GM19043 (cell line): ENCODE results near the gene GET3.

Experiments
- ATAC-seq: cut with Tn5 transposase; IDR thresholded peaks from one replicate; pipeline ENCODE4 v1.9.1; 2021; ENCODE audit warnings: low read depth; ENCODE audit not compliant: unreplicated experiment

The GET3 gene

GRCh38 chr19:12750851-12751250, 13.6 kb downstream of the GET3 start:
- ATAC-seq = no peak

DNA sequence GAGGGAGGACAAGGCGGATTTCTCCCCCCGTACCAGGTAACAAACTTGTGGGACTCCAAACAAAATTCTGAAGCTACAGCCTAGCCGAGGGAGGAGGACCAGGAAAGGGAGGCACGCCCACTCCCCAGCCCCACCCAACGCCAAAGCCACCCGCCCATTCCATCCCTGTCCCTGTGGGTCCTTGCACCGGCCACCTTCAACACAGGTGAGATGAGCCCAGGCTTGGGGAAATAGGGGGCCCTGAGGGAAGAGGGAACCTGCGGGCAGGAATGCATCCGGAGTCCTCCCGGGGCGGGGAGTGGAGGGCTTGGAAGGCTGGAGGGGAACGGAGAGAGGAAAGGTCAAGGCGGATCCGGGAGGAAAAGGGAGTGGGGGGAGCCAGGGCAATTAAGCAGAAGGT, 14.3 kb downstream of the GET3 start, which contains the start of gene BEST2:
BEST2 (plus strand) TSS at position 157 of the 400 bp plus-strand sequence. CDS start 802 bp downstream, outside the sequence.
- ATAC-seq = no peak

DNA sequence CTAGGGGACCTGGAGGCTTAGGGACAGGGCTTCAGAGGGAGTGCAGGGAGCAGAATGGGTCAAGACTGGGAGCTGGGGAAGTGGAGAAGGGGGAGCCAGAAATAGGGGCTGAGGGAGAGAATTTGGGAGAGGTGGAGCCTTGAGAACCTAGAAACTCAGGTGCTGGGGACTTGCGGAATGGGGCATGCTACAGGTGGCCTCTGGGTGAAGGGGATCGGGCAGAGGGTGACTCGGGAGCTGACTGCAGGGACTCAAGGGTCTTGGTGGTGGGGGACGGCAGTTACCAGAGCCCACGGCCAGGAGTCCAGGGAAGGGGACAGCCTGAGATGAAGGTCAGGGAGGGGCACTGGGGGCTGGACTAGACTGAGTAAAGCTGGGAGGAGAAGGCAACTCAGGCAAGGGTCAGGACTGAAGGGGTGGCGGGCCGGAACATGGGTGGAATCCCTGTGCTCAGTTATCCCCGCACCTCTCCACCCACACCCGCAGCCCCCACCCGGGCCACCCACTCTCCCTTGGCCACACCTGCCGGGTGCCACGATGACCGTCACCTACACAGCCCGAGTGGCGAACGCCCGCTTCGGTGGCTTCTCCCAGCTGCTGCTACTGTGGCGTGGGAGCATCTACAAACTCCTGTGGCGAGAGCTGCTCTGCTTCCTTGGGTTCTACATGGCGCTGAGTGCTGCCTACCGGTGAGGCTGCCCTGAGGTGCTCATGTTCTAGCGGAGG, 14.9 kb downstream of the GET3 start:
- ATAC-seq = no peak

DNA sequence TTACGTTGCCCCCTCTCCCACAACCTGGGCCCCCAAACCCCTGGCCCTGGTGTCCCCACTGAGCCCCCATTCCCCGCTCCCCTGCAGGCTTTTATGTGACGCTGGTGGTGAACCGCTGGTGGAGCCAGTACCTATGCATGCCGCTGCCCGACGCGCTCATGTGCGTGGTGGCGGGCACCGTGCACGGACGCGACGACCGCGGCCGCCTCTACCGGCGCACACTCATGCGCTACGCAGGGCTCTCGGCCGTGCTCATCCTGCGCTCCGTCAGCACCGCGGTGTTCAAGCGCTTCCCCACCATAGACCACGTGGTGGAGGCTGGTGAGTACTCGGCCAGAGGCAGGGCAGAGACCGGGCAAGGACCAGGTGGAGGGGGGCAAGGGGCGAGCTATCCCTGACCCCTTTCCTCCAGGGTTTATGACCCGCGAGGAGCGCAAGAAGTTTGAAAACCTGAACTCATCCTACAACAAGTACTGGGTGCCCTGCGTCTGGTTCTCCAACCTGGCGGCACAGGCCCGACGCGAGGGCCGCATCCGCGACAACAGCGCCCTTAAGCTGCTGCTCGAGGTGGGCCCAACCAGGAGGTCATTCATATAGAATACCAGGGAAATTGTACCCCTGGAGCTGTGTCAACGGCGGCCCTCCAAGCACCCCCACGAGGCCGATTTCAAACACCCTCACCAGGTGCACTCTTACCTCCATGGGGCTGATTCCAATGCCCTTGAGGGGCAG, 17.3 kb downstream of the GET3 start:
- ATAC-seq = no peak

GRCh38 chr19:12756150-12756883, 19.0 kb downstream of the GET3 start:
- ATAC-seq = no peak

DNA sequence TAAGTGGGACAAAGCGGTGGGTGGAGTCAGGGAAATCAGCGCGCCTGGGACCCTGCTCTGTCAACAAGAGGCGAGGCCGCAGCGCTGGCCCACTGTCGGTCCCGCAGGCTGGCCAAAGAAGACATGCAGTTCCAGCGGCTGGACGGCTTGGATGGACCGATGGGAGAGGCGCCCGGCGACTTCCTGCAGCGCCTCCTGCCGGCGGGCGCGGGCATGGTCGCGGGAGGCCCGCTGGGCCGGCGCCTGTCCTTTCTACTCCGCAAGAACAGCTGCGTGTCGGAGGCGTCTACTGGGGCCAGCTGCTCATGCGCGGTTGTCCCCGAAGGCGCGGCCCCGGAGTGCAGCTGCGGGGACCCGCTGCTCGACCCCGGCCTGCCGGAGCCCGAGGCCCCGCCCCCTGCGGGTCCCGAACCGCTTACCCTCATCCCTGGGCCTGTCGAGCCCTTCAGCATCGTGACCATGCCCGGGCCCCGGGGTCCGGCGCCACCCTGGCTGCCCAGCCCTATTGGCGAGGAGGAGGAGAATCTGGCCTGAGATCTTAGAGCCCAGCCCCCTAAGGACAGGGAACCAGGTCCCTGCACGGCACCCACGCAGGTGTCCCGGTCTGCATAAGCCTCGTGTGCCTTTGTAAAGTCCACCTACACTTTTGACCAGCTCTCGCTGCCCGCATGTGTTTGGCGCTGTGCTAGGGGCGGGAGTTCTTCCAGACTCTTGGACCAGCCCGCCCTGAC, 20.4 kb downstream of the GET3 start:
- ATAC-seq = no peak

GRCh38 chr19:12759686-12760085, 22.4 kb downstream of the GET3 start:
- ATAC-seq = no peak

- ATAC-seq = no peak
Measured at GRCh38 chr19:12763100-12763499, 25.8 kb downstream of the GET3 start.

DNA sequence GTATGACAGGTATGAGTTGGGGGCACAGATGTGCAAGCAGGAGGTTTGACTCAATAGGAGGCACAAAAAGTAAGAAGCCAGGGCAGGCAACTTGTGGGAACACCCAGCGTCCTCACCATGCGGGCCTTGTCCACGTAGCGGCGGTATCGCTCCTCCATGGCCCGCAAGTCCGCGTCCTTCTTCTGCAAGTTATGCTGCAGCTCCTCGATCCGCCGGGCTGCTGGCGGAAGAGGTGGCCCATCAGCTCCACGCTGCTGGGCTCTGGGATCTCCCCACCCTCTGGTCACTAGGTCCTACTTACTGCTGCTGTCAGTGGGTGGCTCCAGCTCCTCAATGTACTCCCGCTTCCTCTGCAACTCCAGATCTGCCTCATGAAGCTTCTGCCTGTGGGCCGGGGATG, 27.4 kb downstream of the GET3 start:
- ATAC-seq = no peak

DNA sequence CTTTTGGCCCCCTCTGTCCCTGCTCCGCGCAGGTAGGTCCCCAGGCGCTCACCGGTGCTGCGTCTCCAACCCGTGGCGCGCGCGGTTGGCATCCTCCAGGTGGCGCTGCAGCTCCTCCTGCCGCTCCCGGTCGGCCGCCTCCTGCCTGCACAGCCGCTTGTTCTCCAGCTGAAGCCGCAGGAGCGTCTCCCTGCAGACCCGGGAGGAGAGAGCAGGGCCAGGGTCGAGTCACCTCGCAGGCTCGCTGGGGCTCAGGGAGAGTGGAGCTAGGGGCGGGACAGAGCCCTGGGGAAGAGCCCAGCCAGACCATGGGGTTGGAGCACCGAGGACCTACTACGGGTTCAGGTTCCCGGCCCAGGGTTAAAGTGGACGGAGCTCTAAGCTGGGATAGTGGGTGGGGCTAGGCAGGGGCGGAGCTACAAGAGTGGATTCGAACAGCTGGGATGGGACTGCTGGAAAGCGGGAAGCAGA, 28.8 kb downstream of the GET3 start:
- ATAC-seq = no peak

GRCh38 chr19:12767150-12767549, 29.9 kb downstream of the GET3 start:
- no peak for ATAC-seq

- ATAC-seq = no peak
Measured at GRCh38 chr19:12767666-12768065, 30.4 kb downstream of the GET3 start.

GRCh38 chr19:12769689-12770088, 32.4 kb downstream of the GET3 start:
- no peak for ATAC-seq

DNA sequence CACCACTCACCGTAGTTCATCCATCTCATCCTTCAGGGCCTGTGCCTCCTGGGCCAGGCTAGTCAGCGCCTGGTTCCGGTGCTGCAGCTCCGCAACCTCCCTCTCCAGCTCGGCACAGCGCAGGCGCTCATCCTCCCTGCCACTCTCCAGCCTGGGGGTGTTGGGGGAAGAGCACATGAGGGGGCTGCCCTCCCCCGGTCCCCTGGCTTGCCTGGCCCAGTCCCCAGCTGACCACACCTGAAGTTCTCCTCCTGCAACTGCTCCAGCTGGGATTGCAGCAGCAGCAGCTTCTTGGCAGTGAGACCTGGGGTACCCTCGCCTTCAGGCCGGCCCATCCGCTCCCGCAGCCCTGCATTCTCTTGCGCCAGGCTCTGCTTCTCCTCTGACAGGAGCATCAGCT, 33.6 kb downstream of the GET3 start:
- no peak for ATAC-seq

DNA sequence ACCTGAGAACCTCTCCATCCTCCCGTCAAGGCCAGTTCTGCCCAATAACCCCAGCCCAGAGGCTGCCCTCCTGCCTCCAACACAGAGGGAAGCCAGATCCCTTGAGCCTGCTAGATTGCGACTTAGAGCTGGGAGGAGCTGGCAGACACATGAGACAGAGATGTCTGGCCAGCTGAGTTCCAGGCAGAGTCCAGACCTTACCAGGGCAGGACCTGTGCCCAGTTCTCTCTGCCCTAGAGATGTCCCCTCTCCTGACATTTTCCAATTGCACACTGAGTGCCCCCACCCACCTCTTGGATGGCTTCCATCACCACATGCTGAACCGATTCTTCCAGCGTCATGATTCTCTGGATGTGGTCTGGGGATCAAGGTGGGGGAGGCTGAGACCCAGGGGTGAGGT, 35.0 kb downstream of the GET3 start:
- ATAC-seq = no peak

- no peak for ATAC-seq
Measured at GRCh38 chr19:12773571-12773970, 36.3 kb downstream of the GET3 start.

DNA sequence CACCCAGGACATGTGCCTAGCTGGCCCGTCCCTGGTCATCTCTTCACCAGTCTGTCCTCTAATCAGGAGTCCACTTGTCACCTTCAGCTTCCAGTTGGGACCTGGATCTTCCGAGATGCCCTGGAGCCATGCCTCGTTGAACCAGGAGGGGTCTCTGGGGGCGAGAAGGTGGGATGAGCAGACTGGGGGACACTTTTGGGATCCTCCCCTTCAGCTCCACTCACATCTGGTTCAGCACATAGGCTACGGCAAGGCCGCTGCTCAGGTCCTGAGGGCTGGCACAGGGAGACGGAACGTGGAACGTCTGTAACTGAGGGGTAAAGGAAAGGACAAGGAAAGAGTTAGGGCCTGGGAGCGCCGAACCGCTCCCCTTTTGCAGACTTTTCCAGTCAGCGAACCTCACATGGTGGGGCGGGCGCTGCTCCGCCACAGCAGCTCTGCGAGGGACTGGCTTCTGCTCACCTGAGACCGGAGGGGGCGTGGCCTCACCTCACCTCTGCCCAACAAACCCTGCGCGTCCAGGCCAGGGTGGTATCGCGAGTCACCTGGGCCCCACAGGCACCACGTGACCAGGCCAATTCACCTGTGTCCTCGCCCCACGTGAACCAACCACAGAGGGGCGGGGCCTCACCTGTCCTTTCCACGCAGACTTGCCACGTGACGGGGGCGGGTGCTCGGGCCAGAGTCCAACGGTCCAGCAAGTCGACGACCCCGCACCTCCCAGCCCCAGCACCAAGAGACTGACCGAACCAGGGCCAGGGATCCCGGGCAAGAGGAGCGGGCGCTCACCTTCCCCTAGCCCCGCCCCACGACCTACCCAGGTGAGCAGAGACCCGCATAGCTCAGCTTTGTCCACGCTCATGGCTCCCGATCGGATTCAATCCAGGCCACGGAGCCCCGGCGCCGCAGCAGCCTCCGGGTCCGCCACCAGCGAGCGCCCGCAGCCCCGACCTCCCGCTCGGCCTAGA, 37.6 kb downstream of the GET3 start, which contains the start of gene HOOK2:
HOOK2 (minus strand) TSS at position 965 of the 968 bp plus-strand sequence; CDS start at position 862, 103 bp downstream.
- ATAC-seq = no peak

DNA sequence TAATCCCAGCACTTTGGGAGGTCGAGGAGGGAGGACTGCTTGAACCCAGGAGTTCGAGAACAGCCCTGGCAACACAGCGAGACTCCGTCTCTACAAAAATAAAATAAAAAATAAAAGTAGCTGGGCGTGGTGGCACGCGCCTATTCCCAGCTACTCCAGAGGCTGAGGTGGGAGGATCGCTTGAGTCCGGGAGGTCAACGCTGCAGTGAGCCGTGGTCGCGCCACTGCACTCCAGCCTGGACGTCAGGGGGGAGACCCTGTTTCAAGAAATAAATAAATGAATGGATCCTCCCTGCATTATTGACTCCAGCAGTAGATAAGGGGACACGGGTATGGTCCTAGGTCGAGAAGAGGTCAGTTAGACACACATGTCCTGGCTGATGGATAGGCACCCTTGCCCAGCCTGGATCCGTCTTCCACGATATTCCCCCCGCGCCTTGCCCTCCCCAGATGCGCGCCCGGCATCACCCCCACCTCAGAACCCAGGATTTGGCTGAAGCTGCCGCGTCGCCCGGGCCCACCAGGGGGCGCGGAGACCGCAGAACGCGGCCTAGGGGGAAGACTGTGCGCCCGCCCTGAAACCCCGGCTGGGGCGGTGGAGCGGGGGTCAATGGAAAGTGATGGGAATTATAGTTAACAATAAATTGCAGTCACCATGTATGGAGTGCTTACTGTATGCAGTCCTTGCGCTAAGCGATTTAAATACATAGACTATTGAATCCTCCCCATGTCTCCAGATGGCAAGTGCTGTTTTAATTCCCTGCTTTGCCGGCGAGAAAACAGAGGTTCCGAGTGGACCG, 40.1 kb downstream of the GET3 start:
- no peak for ATAC-seq
